HEK293 (cell line): Measurements from ENCODE around the gene GPBAR1.

Experiments
- CTCF ChIA-PET: fragments of 350-600 bp; formaldehyde crosslinking; extraction: SDS; loops from one replicate; lab custom pipeline; 2021; ENCODE audit warnings: antibody characterized with exemption; lab: Yijun Ruan, JAX
- POLR2A ChIA-PET: fragments of 300-600 bp; formaldehyde crosslinking; extraction: SDS; loops from one replicate; lab custom pipeline; 2020; ENCODE audit warnings: antibody characterized with exemption, inconsistent platforms; lab: Yijun Ruan, JAX
- H3K27ac ChIP-seq: fragments of 200-500 bp; sonication (Bioruptor generic); 2 replicates; pipeline ENCODE4 v1.5.1; 2014; ENCODE audit warnings: low read depth, low read length, control low read depth, inconsistent platforms; ENCODE audit errors: extremely low read depth
- H3K36me3 ChIP-seq, 2 experiments: fragments of 200-500 bp in 1 of 2; sonication (Bioruptor generic) in 1 of 2; 1 replicate in 1 of 2; 2 replicates in 1 of 2; pipeline ENCODE4 v1.5.1; 2014 to 2017; ENCODE audit warnings: inconsistent platforms in 2 of 2, low read length in 2 of 2; ENCODE audit not compliant: control insufficient read depth in 2 of 2, insufficient read depth in 1 of 2
- H3K4me1 ChIP-seq: fragments of 200-500 bp; sonication (Bioruptor generic); 2 replicates; pipeline ENCODE4 v1.5.1; 2014; ENCODE audit warnings: mild to moderate bottlenecking, low read length, inconsistent platforms; ENCODE audit not compliant: control insufficient read depth, insufficient read depth
- H3K4me3 ChIP-seq: 2 replicates; pipeline ENCODE4 v1.5.1; 2011; ENCODE audit warnings: low read depth, mild to moderate bottlenecking, control low read depth, low read length, moderate library complexity
- H3K9me3 ChIP-seq: fragments of 200-500 bp; sonication (Bioruptor generic); 2 replicates; pipeline ENCODE4 v1.5.1; 2014; ENCODE audit warnings: low read depth, low read length, inconsistent platforms; ENCODE audit not compliant: control insufficient read depth, insufficient read depth
- KLF1 ChIP-seq: fragments of 450-650 bp; formaldehyde crosslinking; IDR thresholded peaks from 2 replicates; pipeline ENCODE4 v1.5.1; 2016; ENCODE audit warnings: missing biosample characterization, missing genetic modification characterization
- PRDM10 ChIP-seq: fragments of 450-650 bp; formaldehyde crosslinking; IDR thresholded peaks from 2 replicates; pipeline ENCODE4 v1.5.1; 2016; ENCODE audit warnings: missing biosample characterization, missing genetic modification characterization
- SP7 ChIP-seq: fragments of 450-650 bp; formaldehyde crosslinking; IDR thresholded peaks from 2 replicates; pipeline ENCODE4 v1.5.1; 2016; ENCODE audit warnings: missing biosample characterization, missing genetic modification characterization
- TCF7L2 ChIP-seq: IDR thresholded peaks from 2 replicates; pipeline ENCODE4 v1.6.1; 2011; ENCODE audit warnings: low read depth, mild to moderate bottlenecking, inconsistent platforms, low read length, moderate library complexity, borderline replicate concordance
- WT1 ChIP-seq: fragments of 450-650 bp; formaldehyde crosslinking; IDR thresholded peaks from 2 replicates; pipeline ENCODE4 v1.5.1; 2016; ENCODE audit warnings: missing biosample characterization, missing genetic modification characterization
- ZBTB1 ChIP-seq: fragments of 450-650 bp; formaldehyde crosslinking; IDR thresholded peaks from 2 replicates; pipeline ENCODE4 v1.5.1; 2016; ENCODE audit warnings: missing biosample characterization, missing genetic modification characterization
- ZBTB20 ChIP-seq: fragments of 450-650 bp; formaldehyde crosslinking; IDR thresholded peaks from 2 replicates; pipeline ENCODE4 v1.5.1; 2016; ENCODE audit warnings: missing biosample characterization, missing genetic modification characterization
- ZBTB8A ChIP-seq: fragments of 450-650 bp; formaldehyde crosslinking; IDR thresholded peaks from 2 replicates; pipeline ENCODE4 v1.5.1; 2016; ENCODE audit warnings: missing biosample characterization, missing genetic modification characterization
- ZFP37 ChIP-seq: fragments of 450-650 bp; formaldehyde crosslinking; IDR thresholded peaks from 2 replicates; pipeline ENCODE4 v1.5.1; 2016; ENCODE audit warnings: missing biosample characterization, missing genetic modification characterization
- ZNF132 ChIP-seq: fragments of 450-650 bp; formaldehyde crosslinking; IDR thresholded peaks from 2 replicates; pipeline ENCODE4 v1.5.1; 2017; ENCODE audit warnings: missing biosample characterization, missing genetic modification characterization, borderline replicate concordance
- ZNF155 ChIP-seq: fragments of 450-650 bp; formaldehyde crosslinking; IDR thresholded peaks from 2 replicates; pipeline ENCODE4 v1.5.1; 2016; ENCODE audit warnings: missing biosample characterization, missing genetic modification characterization
- ZNF292 ChIP-seq: fragments of 450-650 bp; formaldehyde crosslinking; IDR thresholded peaks from 2 replicates; pipeline ENCODE4 v1.5.1; 2016; ENCODE audit warnings: low read depth, missing biosample characterization, missing genetic modification characterization, borderline replicate concordance
- ZNF473 ChIP-seq: fragments of 450-650 bp; formaldehyde crosslinking; IDR thresholded peaks from 2 replicates; pipeline ENCODE4 v1.5.1; 2017; ENCODE audit warnings: missing biosample characterization, missing genetic modification characterization
- ZNF48 ChIP-seq: fragments of 450-650 bp; formaldehyde crosslinking; IDR thresholded peaks from 2 replicates; pipeline ENCODE4 v1.5.1; 2016; ENCODE audit warnings: missing biosample characterization, missing genetic modification characterization
- ZNF544 ChIP-seq: fragments of 450-650 bp; formaldehyde crosslinking; IDR thresholded peaks from 2 replicates; pipeline ENCODE4 v1.5.0; 2017; ENCODE audit warnings: missing biosample characterization, missing genetic modification characterization
- ZNF639 ChIP-seq: fragments of 450-650 bp; formaldehyde crosslinking; IDR thresholded peaks from 2 replicates; pipeline ENCODE4 v1.5.1; 2016; ENCODE audit warnings: missing biosample characterization, missing genetic modification characterization
- ZNF664 ChIP-seq: fragments of 450-650 bp; formaldehyde crosslinking; IDR thresholded peaks from 2 replicates; pipeline ENCODE4 v1.5.1; 2016; ENCODE audit warnings: missing biosample characterization, missing genetic modification characterization
- ZNF768 ChIP-seq: fragments of 450-650 bp; formaldehyde crosslinking; IDR thresholded peaks from 2 replicates; pipeline ENCODE4 v1.5.1; 2018; ENCODE audit warnings: missing biosample characterization, mild to moderate bottlenecking, missing genetic modification characterization
- ZNF791 ChIP-seq: fragments of 450-650 bp; formaldehyde crosslinking; IDR thresholded peaks from 2 replicates; pipeline ENCODE4 v1.5.1; 2016; ENCODE audit warnings: missing biosample characterization, missing genetic modification characterization
- ZNF792 ChIP-seq: fragments of 450-650 bp; formaldehyde crosslinking; IDR thresholded peaks from 2 replicates; pipeline ENCODE4 v1.5.1; 2016; ENCODE audit warnings: missing biosample characterization, missing genetic modification characterization
- ZSCAN5A ChIP-seq: fragments of 450-650 bp; formaldehyde crosslinking; IDR thresholded peaks from 2 replicates; pipeline ENCODE4 v1.5.1; 2016; ENCODE audit warnings: missing biosample characterization, missing genetic modification characterization

The GPBAR1 gene

GRCh38 chr2:218295029-218295428, 34.2 kb downstream of the GPBAR1 start:
- H3K4me1 ChIP-seq: peaks cover 3% of the 10 kb centered on the region; the same call in 1 of the 2 replicates
- no peak overlapping the region for H3K27ac ChIP-seq
- no peak overlapping the region for H3K4me3 ChIP-seq
- H3K9me3 ChIP-seq: no peaks in the 10 kb centered on the region
- POLR2A ChIA-PET: interaction anchor here (0.6 to 1.7 kb wide), 3 partner anchors 8 to 267 kb away, joined by 3 to 6 read pairs (median 6); no protein-coding TSS in a partner anchor
- H3K36me3 ChIP-seq: no peaks in the 10 kb centered on the region
- TF ChIP-seq ZNF544 (tag by site-specific recombination) (no peak), ZNF768 (tag by site-specific recombination) (no peak), SP7 (tag by site-specific recombination) (no peak), ZFP37 (no peak), ZNF48 (tag by site-specific recombination) (no peak), ZNF664 (no peak), ZSCAN5A (tag by site-specific recombination) (no peak), ZNF473 (tag by site-specific recombination) (no peak), ZBTB20 (tag by site-specific recombination) (no peak), ZNF639 (tag by site-specific recombination) (no peak), ZNF132 (no peak), ZNF791 (tag by site-specific recombination) (no peak), ZNF792 (tag by site-specific recombination) (no peak), TCF7L2 (no peak), ZNF292 (tag by site-specific recombination) (no peak), ZBTB1 (tag by site-specific recombination) (no peak), ZBTB8A (no peak)
- CTCF ChIA-PET: interaction anchor here (0.6 to 8.8 kb wide), 7 partner anchors 10 to 269 kb away, joined by 4 to 89 read pairs (median 4); partner anchors contain the start of genes AAMP and PNKD

- ChIA-PET POLR2A (interaction anchor here (1.7 kb wide), 1 partner anchor 9 kb away, joined by 6 read pairs; no protein-coding TSS in a partner anchor), CTCF (interaction anchor here (0.6 to 8.8 kb wide), 5 partner anchors 9 to 221 kb away, joined by 3 to 89 read pairs (median 5); partner anchors contain the start of genes AAMP and PNKD)
- Histone ChIP-seq H3K4me3 (no peak overlapping the region), H3K4me1 (peaks cover 3% of the 10 kb centered on the region; the same call in 1 of the 2 replicates), H3K36me3 (no peaks in the 10 kb centered on the region), H3K27ac (no peak overlapping the region)
- TF ChIP-seq WT1: 0 out of 2 replicates have a peak, but pooled peaks have one; percentile 9
- 0 out of 2 replicates have a peak, but pooled peaks have one; percentile 23 for TF ChIP-seq PRDM10 (tag by site-specific recombination)
- TF ChIP-seq KLF1 (tag by site-specific recombination): peak; percentile 79
- no peak for TF ChIP-seq ZNF155 (tag by site-specific recombination)
- TF ChIP-seq, all 188 proteins: peak for 3
- no peaks in the 10 kb centered on the region for H3K9me3 ChIP-seq
These were observed 35.4 kb downstream of the GPBAR1 start for GRCh38 chr2:218296200-218296599.
